NCI-H2081 (cell line): ENCODE results near the gene MAN1A1.
"Not testable (repeated sequence)": the region's sequence is repeated elsewhere in the genome, so short reads cannot be mapped to it uniquely, and the experiment has no call there.

ENCODE experiments used
- DNase-seq, 2 experiments: peaks; one replicate each; lab custom pipeline; 2025; lab: John Stamatoyannopoulos, UW

MAN1A1 gene

GRCh38 chr6:119171088-119171841 lies 178.3 kb downstream of the MAN1A1 start:
- DNase-seq = no peak

DNA sequence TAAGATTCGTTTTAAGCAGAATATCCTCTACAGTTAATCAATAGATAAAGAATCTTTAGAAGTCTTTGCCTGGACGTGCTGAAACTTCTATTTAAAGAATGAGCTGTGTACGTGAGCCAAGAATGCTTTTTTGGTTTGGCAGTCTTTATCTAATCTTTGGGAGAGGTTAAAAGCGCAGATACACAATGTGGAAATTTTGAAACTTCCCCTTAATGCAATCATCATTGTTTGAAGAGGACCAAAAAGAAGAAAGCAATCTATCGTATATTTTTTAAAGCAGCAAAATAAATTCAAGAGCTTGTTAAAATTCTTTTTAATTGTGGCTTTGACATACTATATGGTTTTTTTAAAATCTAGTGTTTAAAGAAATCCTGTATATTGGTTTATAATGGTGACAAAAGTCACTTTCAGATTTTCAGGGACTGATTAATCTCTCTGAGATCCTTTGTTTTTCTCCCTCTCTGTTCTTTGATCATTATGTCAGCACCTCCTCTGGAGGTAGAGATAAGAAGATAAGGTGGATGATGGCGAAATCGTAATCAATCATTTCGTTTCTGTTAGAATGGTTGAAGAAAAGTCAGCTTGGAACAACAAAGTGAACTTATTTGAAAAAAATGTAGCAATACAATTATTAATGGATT lies 179.0 kb downstream of the MAN1A1 start:
- no peak for DNase-seq

DNA sequence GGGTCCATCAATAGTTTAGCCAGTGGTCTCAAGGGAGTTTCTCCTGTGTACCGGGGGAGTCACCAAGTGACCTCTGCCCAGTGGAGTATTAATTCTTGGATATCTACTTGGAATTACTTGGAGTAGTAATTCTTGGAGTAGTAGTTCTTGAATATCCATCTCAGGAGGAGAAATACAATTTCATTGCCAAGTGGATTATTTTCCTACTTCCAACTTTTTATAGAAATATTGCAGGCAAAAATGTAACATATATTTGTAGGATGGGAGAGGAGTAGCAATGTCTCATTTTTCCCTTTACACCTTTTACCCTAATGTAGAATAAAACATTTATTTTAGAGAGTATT lies 179.5 kb downstream of the MAN1A1 start:
- no peak for DNase-seq

GRCh38 chr6:119169355-119169754 lies 180.2 kb downstream of the MAN1A1 start:
- not testable (repeated sequence) for DNase-seq

DNA sequence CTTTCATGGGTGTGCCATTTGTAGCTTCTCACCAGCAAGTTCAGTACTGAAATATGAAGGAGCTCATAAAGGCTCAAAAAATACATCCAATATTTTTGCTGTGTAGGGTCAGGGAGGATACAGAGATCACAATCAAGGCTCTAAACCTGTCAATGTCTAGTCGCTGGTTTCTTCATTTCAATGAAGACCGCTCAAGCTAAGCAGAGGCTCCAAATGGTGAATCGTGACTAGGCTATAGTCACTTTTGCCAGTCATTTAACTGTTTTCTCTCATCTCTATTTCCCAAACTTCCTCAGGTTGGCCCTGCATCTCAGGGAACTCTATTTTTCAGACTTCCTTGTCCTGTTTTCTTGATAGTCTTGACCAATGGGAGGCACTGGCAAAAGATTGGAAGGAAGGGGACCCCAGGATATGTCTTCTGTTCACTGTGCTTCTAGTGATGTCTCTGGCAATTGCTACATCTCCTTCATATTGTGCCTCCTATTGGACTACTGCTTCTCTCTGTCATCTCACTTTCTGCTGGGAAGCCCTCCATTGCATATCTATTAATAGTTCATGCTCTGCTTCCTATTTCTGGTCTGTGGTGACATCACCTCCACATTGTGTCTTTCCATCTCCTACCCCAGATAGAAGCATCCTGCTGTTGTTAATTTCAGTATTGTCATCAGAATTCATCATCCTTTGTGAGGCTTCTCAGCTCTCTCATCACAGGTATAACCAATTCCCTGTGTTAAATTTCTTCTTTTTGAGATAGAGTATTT lies 183.4 kb downstream of the MAN1A1 start:
- DNase-seq = no peak

DNA sequence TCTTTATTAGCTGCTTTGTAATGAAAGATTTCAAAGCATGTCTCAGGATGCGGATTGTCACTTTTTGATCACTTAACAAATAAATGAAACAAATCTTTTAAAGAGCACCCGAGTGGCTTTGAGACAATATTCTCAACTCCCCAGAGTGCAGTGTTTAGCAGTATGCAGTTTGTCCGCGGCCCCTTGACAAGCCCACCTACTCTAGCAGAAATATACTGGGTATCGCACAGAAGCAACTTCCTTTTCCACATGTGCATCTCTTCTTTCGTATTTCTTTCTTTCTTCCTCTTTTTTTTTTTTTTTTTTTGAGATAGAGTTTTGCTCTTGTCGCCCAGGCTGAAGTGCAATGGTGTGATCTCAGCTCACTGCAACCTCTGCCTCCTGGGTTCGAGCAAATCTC lies 186.6 kb downstream of the MAN1A1 start:
- DNase-seq = no peak

GRCh38 chr6:119162134-119162775 lies 187.3 kb downstream of the MAN1A1 start:
- no peak for DNase-seq

GRCh38 chr6:119161438-119161837 lies 188.1 kb downstream of the MAN1A1 start:
- no peak for DNase-seq

- DNase-seq = no peak
These were observed 188.7 kb downstream of the MAN1A1 start for GRCh38 chr6:119160911-119161310.

GRCh38 chr6:119158057-119158848 lies 191.3 kb downstream of the MAN1A1 start:
- DNase-seq = no peak

GRCh38 chr6:119157506-119157815 lies 192.1 kb downstream of the MAN1A1 start:
- DNase-seq = no peak

DNA sequence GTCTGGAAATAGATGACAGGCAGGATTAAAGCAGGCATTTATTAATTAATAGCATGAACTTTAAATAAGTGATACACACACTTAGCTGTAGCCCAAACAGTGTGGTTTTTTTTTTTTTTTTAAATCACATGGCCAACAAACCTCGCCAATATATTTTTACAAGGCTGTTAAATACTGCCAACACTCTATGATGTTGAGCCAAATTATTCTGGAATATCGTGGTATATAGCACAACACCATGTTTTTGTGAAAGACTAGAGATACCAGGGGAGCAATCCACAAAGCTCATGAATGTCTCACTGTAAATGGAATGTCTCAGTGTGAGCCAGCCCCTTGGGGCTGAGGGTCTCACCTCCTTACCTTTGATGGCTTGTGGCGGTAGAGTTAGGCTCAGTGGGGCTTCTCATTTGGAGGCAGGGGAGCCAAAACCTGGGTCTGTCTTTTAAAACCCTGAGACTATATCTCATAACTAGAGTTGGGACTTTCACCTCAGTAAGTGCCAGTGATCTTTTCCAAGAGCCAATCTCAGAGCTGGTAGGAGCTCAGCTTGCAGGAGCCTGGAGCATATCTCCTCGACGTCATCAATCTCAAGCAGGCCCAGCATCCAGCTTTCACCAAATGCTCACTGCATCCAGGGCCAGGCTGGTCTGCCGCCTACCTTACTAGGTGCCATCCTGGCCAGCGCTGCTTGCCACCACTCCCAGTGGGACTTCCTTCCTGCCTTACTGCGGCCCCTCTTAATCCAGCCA lies 192.6 kb downstream of the MAN1A1 start:
- DNase-seq = no peak

GRCh38 chr6:119156082-119156481 lies 193.5 kb downstream of the MAN1A1 start:
- DNase-seq = not testable (repeated sequence)

DNA sequence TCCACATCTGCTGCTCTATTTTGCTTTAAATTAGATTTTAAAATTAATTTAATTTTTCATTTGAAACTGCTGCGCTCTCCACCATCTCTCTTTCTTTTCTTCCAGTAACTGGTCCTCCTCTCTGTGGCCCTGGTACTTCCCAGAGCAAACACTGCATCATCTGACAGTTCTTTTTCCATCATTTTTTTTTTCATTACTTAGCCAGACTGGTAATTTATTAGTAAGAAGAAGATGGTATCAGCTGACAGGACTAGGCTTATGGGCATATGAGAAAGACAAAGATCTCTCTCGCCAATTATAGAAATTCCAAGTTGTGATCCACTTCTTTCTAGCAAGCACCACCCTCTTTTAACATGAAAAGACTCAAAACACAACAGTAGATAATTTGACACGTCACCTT lies 197.4 kb downstream of the MAN1A1 start:
- no peak for DNase-seq

- no peak for DNase-seq
These were observed 200.6 kb downstream of the MAN1A1 start for GRCh38 chr6:119148825-119149525.

DNA sequence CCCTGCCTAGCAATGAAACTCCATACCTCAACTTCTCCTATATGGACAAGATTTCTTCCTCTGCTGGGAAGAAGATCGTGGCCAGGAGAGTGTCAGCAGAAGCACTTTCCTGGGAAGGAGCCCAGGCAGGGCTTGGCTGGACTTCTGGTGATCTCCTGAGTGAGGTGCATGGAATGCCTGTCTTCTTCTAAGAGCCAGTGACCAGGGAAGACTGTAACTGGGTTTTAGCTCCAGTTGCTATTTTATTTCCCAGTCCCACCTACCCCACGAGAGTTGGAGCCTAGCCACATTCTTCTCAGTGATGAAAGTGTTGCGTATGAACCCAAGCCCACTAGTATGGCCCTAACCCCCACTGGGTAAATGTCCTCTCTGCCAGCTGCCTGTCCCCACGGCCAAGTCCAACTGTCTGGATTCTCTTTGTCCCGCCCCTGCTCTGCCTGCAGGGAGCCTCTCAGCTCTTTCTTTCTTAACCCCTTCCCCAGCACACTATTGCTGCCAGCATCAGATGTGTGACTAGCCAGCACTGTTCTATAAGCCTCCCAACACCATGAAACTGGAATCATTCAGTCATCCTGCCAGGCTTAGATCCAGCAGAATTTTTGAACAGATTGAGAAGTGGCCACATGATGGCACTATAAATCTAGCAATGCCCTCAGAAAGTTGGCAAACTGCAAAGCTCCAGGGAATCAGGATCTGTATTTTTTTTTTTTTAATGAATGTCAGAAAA lies 201.3 kb downstream of the MAN1A1 start:
- DNase-seq = peak; percentile 23 to 56

GRCh38 chr6:119147101-119148053 lies 202.2 kb downstream of the MAN1A1 start:
- no peak for DNase-seq

DNA sequence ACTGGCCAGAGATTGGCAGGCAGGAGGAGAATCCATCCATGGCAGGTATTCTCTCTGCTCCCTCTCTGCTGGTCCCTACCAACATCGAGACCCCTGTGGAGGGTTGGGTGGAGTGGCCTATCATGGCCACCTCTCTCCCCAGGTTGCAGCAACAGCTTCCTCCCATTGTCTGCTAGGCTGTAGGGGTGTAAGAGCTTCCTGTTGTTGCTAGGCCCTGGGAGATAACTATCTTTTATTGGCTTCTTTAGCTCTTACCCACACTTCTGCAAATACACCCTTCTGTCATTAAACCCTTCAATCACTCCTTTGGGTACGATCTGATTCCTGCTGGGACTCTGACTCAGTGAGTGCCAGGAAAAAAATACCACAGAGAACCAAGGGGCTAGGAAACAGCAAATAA lies 204.4 kb downstream of the MAN1A1 start:
- DNase-seq = no peak

DNA sequence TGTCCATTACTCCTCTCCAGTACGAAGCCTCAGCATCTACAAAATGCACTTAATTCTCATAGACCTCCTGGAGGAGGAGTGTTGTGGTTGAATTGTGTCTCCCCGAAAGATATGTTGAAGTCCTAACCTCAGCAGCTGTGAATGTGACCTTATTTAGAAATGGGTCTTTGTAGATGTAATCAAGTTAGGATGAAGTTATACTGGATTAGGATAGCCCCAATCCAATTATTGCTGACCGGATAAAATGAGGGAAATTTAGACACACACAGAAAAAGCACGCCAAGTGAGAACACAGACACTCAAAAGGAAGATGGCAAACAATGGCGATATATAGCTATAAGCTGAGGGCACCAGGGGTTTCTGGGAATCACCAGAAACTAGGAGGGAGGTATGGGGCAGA lies 206.9 kb downstream of the MAN1A1 start:
- no peak for DNase-seq
